PC-3 (cell line): ENCODE measurements around the gene SLC41A3.
"Not testable (repeated sequence)": the region's sequence is repeated elsewhere in the genome, so short reads cannot be mapped to it uniquely, and the experiment has no call there.

Source experiments
- EZH2 ChIP-seq: fragments of 300-600 bp; sonication (generic); IDR thresholded peaks from one replicate; pipeline ENCODE4 v1.6.1; 2017; ENCODE audit warnings: antibody characterized with exemption, mild to moderate bottlenecking, low read length; ENCODE audit not compliant: unreplicated experiment
- TF ChIP-seq, protein P1 (sequence below): fragments of 300-600 bp; sonication (generic); conservative IDR thresholded peaks from 2 replicates; pipeline ENCODE4 v1.5.1; 2017; ENCODE audit warnings: antibody characterized with exemption, low read depth, mild to moderate bottlenecking, low read length

- TF ChIP-seq, protein P1, sequence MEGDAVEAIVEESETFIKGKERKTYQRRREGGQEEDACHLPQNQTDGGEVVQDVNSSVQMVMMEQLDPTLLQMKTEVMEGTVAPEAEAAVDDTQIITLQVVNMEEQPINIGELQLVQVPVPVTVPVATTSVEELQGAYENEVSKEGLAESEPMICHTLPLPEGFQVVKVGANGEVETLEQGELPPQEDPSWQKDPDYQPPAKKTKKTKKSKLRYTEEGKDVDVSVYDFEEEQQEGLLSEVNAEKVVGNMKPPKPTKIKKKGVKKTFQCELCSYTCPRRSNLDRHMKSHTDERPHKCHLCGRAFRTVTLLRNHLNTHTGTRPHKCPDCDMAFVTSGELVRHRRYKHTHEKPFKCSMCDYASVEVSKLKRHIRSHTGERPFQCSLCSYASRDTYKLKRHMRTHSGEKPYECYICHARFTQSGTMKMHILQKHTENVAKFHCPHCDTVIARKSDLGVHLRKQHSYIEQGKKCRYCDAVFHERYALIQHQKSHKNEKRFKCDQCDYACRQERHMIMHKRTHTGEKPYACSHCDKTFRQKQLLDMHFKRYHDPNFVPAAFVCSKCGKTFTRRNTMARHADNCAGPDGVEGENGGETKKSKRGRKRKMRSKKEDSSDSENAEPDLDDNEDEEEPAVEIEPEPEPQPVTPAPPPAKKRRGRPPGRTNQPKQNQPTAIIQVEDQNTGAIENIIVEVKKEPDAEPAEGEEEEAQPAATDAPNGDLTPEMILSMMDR = not testable (repeated sequence)
- TF ChIP-seq EZH2 = not testable (repeated sequence)
These were observed 12.3 kb upstream of the SLC41A3 start for GRCh38 chr3:126096274-126096673.
